DND-41 (cell line): Measurements from ENCODE around the gene MAS1L.
"Not testable (repeated sequence)": the region's sequence is repeated elsewhere in the genome, so short reads cannot be mapped to it uniquely, and the experiment has no call there.

ENCODE experiments used
- EZH2 ChIP-seq: IDR thresholded peaks from 3 replicates; pipeline ENCODE4 v1.6.1; 2012; ENCODE audit warnings: borderline replicate concordance, low read depth, mild to moderate bottlenecking, moderate library complexity, low read length, inconsistent platforms; ENCODE audit not compliant: severe bottlenecking
- TF ChIP-seq, protein P1 (sequence below): IDR thresholded peaks from 2 replicates; pipeline ENCODE4 v1.5.1; 2012; ENCODE audit warnings: borderline replicate concordance, low read length, moderate library complexity, mild to moderate bottlenecking; ENCODE audit not compliant: poor library complexity, severe bottlenecking; ENCODE audit errors: extremely low read depth

DNA sequence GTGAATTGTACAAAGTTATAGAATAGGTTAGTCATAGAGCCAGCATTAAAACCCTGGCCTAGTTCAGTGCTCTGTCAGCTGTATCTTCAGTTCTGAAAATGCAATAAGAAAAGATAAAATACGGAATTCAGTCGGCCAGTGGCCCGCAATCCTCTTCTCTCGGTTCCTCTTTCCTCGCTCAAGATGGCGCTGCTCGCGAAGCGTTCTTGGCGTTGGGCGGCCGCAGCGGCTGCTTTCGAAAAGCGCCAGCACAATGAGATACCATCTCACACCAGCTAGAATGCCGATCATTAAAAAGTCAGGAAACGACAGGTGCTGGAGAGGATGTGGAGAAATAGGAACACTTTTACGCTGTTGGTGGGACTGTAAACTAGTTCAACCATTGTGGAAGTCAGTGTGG is 51.0 kb downstream of the MAS1L start:
- TF ChIP-seq, protein P1, sequence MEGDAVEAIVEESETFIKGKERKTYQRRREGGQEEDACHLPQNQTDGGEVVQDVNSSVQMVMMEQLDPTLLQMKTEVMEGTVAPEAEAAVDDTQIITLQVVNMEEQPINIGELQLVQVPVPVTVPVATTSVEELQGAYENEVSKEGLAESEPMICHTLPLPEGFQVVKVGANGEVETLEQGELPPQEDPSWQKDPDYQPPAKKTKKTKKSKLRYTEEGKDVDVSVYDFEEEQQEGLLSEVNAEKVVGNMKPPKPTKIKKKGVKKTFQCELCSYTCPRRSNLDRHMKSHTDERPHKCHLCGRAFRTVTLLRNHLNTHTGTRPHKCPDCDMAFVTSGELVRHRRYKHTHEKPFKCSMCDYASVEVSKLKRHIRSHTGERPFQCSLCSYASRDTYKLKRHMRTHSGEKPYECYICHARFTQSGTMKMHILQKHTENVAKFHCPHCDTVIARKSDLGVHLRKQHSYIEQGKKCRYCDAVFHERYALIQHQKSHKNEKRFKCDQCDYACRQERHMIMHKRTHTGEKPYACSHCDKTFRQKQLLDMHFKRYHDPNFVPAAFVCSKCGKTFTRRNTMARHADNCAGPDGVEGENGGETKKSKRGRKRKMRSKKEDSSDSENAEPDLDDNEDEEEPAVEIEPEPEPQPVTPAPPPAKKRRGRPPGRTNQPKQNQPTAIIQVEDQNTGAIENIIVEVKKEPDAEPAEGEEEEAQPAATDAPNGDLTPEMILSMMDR: not testable (repeated sequence)
- TF ChIP-seq EZH2: not testable (repeated sequence)
